Endothelial cell of umbilical vein (primary cell): ENCODE data around the gene VCPKMT.
A peak's percentile ranks its signal among the peaks of the same experiment; 100 is the strongest.

ENCODE experiments used
- CTCF ChIP-seq, 2 donors: IDR thresholded peaks; 1 replicate in 1 of 2; 2 replicates in 1 of 2; pipeline ENCODE4 v1.5.1; 2011; ENCODE audit warnings: low read length in 2 of 2, mild to moderate bottlenecking in 2 of 2, moderate library complexity in 2 of 2, control low read depth in 1 of 2, inconsistent platforms in 1 of 2, low read depth in 1 of 2; ENCODE audit not compliant: insufficient read depth in 1 of 2; ENCODE audit errors: extremely low read depth in 1 of 2
- EZH2 ChIP-seq: IDR thresholded peaks from 2 replicates; pipeline ENCODE4 v1.6.1; 2012; ENCODE audit warnings: borderline replicate concordance, low read depth, mild to moderate bottlenecking, moderate library complexity, low read length, inconsistent platforms; ENCODE audit not compliant: severe bottlenecking
- MYC ChIP-seq: IDR thresholded peaks from one replicate; pipeline ENCODE4 v1.6.1; 2011; ENCODE audit warnings: mild to moderate bottlenecking, low read depth, low read length
- POLR2AphosphoS5 ChIP-seq: IDR thresholded peaks from 2 replicates; pipeline ENCODE4 v1.6.1; 2012; ENCODE audit warnings: low read depth, mild to moderate bottlenecking, control low read depth, low read length, moderate library complexity; ENCODE audit not compliant: insufficient read depth

- TF ChIP-seq EZH2 (no peak), CTCF (IDR thresholded peaks at IDR 0.05; ENCODE audit: extremely low read depth in 1 of 2, insufficient read depth in 1 of 2, low read depth in 1 of 2, low read length in 2 of 2) (no peak), POLR2AphosphoS5 (peak; percentile 92), MYC (no peak)
Measured at GRCh38 chr14:50116181-50116956, at the start of gene VCPKMT.
